Measurements from ENCODE around the gene AGBL1.
"Not testable (repeated sequence)": the region's sequence is repeated elsewhere in the genome, so short reads cannot be mapped to it uniquely, and the experiment has no call there.

AGBL1 gene

GRCh38 chr15:86439614-86440013, 359.9 kb downstream of the AGBL1 start:
- no peak for TF ChIP-seq ZNF274 (IDR thresholded peaks at IDR 0.05; ENCODE audit: low read depth, low read length)

DNA sequence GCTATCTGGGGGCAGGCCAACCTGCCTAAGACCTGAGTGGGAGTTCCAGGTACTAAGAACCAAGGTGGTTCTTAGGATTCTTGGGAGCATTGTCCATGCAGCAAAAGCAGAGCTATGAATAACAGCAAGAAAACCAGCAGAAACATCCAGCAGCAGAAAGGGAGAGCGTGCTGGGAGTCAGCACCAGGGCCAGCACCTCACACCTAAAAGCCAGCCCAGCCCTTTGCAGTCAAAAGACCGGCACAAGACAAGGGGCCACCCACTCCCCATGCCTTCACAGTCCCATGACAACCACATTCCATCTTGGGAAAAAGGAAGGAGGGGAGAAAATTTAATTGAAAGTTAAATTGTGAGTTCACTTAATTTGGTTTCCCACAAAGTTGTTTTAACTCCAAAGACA, 364.9 kb downstream of the AGBL1 start:
- H3K4me3 ChIP-seq (ENCODE audit: low read length) = no peak overlapping the region
- TF ChIP-seq ZNF274 (IDR thresholded peaks at IDR 0.05; ENCODE audit: low read depth, low read length) = no peak

More at GRCh38 chr15:86439614-86440013, 359.9 kb downstream of the AGBL1 start:
- H3K4me3 ChIP-seq (ENCODE audit: low read length) = no peak overlapping the region

DNA sequence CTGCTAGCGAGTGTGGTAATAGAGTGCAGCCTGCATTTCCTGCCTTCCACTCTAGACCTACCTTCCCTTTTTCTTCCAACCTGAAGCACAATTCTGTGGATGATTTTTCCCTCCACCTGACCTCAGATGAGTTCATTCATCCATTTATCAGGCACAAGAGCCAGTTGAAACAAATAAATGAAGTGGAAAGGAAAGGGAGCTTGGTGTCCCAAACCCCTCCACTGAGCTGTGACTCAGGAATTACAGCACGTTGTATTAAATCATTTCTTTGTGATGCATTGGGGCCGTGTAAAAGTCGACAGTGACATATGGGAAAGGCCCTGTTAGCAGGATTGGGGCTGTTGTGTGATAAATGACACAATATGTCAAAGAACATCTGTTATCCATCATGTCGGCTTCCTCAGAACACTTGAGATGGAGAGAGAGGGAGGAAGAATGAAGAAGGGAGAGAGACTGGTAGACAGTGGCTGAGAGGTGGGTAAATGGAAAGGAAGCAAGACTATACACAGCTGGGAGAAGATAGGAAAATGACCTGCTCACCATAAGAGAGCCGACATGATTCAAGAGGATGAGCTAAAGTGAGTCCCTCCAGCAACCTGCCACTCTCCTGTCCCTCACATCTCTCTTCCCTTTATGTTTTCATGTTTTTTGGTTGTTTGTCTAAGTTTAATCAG, 366.0 kb downstream of the AGBL1 start:
- no peak overlapping the region for H3K4me3 ChIP-seq (ENCODE audit: low read length)
- no peak for TF ChIP-seq ZNF274 (IDR thresholded peaks at IDR 0.05; ENCODE audit: low read depth, low read length)

GRCh38 chr15:86446253-86446640, 366.6 kb downstream of the AGBL1 start:
- no peak overlapping the region for H3K4me3 ChIP-seq (ENCODE audit: low read length)
- no peak for TF ChIP-seq ZNF274 (IDR thresholded peaks at IDR 0.05; ENCODE audit: low read depth, low read length)

GRCh38 chr15:86465470-86466039, 385.9 kb downstream of the AGBL1 start:
- H3K4me3 ChIP-seq (ENCODE audit: low read length) = not testable (repeated sequence)

- no peak overlapping the region for H3K4me3 ChIP-seq (ENCODE audit: low read length)
- no peak for TF ChIP-seq ZNF274 (IDR thresholded peaks at IDR 0.05; ENCODE audit: low read depth, low read length)
Observed at GRCh38 chr15:86481720-86482119, 402.0 kb downstream of the AGBL1 start.

- no peak overlapping the region for H3K4me3 ChIP-seq (ENCODE audit: low read length)
- no peak for TF ChIP-seq ZNF274 (IDR thresholded peaks at IDR 0.05; ENCODE audit: low read depth, low read length)
Observed at GRCh38 chr15:86483936-86484335, 404.3 kb downstream of the AGBL1 start.

GRCh38 chr15:86488046-86488445, 408.4 kb downstream of the AGBL1 start:
- no peak overlapping the region for H3K4me3 ChIP-seq (ENCODE audit: low read length)
- no peak for TF ChIP-seq ZNF274 (IDR thresholded peaks at IDR 0.05; ENCODE audit: low read depth, low read length)

- no peak overlapping the region for H3K4me3 ChIP-seq (ENCODE audit: low read length)
- no peak for TF ChIP-seq ZNF274 (IDR thresholded peaks at IDR 0.05; ENCODE audit: low read depth, low read length)
Observed at GRCh38 chr15:86489981-86490380, 410.3 kb downstream of the AGBL1 start.

DNA sequence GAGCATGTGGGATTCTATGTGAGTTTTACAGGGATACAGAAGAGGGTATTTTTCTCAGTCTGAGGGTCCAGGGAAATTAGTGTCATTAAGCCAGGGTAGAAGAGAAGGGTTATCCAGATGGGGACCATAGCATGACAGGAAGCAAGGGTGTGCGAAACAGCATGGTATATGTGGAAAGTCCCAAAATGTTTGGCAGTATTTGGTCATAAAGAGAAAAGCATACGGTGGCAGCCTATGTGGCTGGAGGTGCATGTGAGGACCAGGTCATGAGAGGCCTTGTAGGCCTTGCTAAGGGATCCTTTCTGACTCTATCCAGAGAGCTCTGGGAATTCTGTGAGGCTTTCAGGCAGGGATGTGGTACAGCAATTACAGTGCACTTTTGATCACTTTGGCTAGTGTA, 411.4 kb downstream of the AGBL1 start:
- no peak for TF ChIP-seq ZNF274 (IDR thresholded peaks at IDR 0.05; ENCODE audit: low read depth, low read length)
- no peak overlapping the region for H3K4me3 ChIP-seq (ENCODE audit: low read length)

DNA sequence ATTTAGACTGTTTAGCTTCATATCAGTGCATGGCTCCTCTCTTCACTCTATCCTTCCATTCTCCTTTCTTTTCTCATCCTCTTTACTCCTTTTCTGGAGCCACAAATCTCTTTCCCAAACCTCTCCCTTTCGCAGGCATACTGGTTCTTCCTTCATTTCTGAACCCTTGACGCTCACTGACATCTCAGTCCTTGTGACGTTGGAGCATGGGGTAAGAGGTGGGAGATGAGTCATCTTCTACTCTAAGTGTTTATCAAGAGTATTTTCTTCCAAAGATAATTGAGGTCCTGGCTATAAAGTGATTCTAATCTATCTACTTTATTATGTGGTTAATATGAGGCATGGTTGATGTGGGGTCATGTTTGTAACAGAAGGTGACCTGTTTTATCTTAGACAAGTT, 414.2 kb downstream of the AGBL1 start:
- H3K4me3 ChIP-seq (ENCODE audit: low read length) = no peak overlapping the region
- TF ChIP-seq ZNF274 (IDR thresholded peaks at IDR 0.05; ENCODE audit: low read depth, low read length) = no peak

DNA sequence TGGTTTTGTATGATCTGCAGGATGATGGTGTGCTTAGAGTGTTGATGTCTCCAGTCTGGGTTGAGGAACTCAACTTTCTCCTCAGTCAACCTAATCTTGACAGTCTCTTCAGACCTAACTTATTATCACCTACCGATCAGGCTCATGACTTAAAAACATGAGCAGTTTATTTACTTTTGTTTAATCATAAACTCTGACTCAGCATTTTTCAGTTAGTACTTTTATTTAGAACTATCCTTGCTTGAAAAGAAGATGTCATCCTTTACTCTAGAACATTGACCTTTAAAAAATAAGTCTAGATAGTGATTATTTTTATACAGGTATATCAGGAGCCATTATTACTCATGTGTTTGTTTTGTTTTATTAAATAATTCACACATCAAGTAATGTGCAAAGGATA, 414.8 kb downstream of the AGBL1 start:
- no peak overlapping the region for H3K4me3 ChIP-seq (ENCODE audit: low read length)
- TF ChIP-seq ZNF274 (IDR thresholded peaks at IDR 0.05; ENCODE audit: low read depth, low read length) = no peak

- TF ChIP-seq ZNF274 (IDR thresholded peaks at IDR 0.05; ENCODE audit: low read depth, low read length) = no peak
- H3K4me3 ChIP-seq (ENCODE audit: low read length) = no peak overlapping the region
Observed at GRCh38 chr15:86502301-86502700, 422.6 kb downstream of the AGBL1 start.

- H3K4me3 ChIP-seq (ENCODE audit: low read length) = no peak overlapping the region
- TF ChIP-seq ZNF274 (IDR thresholded peaks at IDR 0.05; ENCODE audit: low read depth, low read length) = no peak
Observed at GRCh38 chr15:86505951-86506350, 426.3 kb downstream of the AGBL1 start.

GRCh38 chr15:86506401-86506800, 426.7 kb downstream of the AGBL1 start:
- TF ChIP-seq ZNF274 (IDR thresholded peaks at IDR 0.05; ENCODE audit: low read depth, low read length) = no peak
- no peak overlapping the region for H3K4me3 ChIP-seq (ENCODE audit: low read length)

DNA sequence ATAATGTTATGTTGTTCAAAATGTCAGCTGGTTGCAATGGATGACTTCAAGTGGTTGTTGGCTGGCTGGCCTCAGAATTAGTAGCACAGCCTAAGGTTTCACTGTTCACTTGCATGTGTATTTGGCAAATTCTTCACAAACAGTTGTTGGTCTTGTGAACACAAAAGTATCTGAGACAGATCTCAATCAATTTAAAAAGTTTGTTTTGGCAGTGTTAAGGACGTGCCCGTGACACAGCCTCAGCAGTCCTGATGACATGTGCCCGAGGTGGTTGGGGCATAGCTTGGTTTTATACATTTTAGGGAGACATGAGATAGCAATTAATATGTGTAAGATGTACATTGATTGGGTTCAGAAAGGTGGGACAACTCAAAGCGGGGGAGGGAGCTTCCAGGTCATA, 436.0 kb downstream of the AGBL1 start:
- no peak overlapping the region for H3K4me3 ChIP-seq (ENCODE audit: low read length)
- TF ChIP-seq ZNF274 (IDR thresholded peaks at IDR 0.05; ENCODE audit: low read depth, low read length) = no peak

Data from GM08714 (cell line).